GM10248 (cell line): Measurements from ENCODE around the gene TRANK1.

ENCODE experiments used
- CTCF ChIA-PET: fragments of 300-600 bp; sonication (Branson Sonifier 250); formaldehyde crosslinking; extraction: SDS; loops from one replicate; lab custom pipeline; 2021; ENCODE audit warnings: antibody characterized with exemption; lab: Yijun Ruan, JAX
- POLR2A ChIA-PET: fragments of 350-650 bp; sonication (Branson Sonifier 250); formaldehyde crosslinking; extraction: SDS; loops from one replicate; lab custom pipeline; 2020; ENCODE audit warnings: antibody characterized with exemption; lab: Yijun Ruan, JAX
- DNase-seq: peaks from one replicate; pipeline ENCODE4 v3.0.0; 2012; ENCODE audit errors: extremely low spot score
- TF ChIP-seq, protein P1 (sequence below): IDR thresholded peaks from 2 replicates; pipeline ENCODE4 v1.5.1; 2012; ENCODE audit warnings: mild to moderate bottlenecking, low read depth; ENCODE audit errors: extremely low read depth, missing control alignments, control extremely low read depth

Gene TRANK1

DNA sequence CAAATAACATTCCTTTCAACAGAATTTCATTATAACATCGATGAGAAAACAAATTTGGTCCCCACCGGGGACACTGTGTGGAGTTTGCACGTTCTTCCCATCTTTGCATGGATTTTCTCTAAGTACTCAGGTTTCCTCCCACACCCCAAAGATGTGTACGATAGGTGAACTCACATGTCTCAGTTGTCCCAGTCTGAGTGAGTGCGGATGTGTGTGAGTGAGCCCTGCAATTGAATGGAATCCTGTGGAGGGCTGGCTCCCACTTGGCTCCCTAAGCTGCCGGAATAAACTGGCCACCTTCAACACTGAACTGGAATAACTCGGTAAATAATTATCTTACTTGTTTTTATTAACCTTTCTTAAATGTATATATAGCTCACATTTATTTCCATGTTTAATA lies 77.0 kb downstream of the TRANK1 start:
- TF ChIP-seq, protein P1, sequence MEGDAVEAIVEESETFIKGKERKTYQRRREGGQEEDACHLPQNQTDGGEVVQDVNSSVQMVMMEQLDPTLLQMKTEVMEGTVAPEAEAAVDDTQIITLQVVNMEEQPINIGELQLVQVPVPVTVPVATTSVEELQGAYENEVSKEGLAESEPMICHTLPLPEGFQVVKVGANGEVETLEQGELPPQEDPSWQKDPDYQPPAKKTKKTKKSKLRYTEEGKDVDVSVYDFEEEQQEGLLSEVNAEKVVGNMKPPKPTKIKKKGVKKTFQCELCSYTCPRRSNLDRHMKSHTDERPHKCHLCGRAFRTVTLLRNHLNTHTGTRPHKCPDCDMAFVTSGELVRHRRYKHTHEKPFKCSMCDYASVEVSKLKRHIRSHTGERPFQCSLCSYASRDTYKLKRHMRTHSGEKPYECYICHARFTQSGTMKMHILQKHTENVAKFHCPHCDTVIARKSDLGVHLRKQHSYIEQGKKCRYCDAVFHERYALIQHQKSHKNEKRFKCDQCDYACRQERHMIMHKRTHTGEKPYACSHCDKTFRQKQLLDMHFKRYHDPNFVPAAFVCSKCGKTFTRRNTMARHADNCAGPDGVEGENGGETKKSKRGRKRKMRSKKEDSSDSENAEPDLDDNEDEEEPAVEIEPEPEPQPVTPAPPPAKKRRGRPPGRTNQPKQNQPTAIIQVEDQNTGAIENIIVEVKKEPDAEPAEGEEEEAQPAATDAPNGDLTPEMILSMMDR, result no peak
- CTCF ChIA-PET, result interaction anchor here (0.9 to 4.6 kb wide), 12 partner anchors 8 to 736 kb away, joined by 3 to 56 read pairs (median 8); no protein-coding TSS in a partner anchor
- DNase-seq, result no peak
- POLR2A ChIA-PET, result no interaction called here

DNA sequence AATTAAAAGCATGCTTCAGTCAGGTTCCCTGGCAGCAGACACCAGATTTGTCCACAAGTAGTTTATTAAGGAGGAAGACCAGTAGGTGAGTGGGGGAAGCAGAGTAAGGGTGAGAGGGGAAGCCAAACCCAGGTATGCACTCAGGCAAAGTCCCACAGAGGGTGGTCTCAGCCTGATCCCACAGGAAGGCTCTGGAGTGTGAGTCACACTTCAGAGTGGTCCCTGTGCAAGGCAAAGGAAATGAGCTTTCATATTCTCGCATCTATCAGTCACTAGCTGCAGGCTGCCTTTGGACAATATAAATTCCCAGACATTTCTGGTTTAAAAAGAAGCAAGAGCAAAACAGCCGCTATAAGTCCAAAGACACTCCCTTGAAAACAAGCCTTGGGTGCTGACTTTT lies 78.5 kb downstream of the TRANK1 start:
- CTCF ChIA-PET, result interaction anchor here (0.9 to 4.6 kb wide), 8 partner anchors 9 to 137 kb away, joined by 3 to 56 read pairs (median 10); no protein-coding TSS in a partner anchor
- TF ChIP-seq, protein P1, result no peak
- POLR2A ChIA-PET, result no interaction called here
- DNase-seq, result no peak

DNA sequence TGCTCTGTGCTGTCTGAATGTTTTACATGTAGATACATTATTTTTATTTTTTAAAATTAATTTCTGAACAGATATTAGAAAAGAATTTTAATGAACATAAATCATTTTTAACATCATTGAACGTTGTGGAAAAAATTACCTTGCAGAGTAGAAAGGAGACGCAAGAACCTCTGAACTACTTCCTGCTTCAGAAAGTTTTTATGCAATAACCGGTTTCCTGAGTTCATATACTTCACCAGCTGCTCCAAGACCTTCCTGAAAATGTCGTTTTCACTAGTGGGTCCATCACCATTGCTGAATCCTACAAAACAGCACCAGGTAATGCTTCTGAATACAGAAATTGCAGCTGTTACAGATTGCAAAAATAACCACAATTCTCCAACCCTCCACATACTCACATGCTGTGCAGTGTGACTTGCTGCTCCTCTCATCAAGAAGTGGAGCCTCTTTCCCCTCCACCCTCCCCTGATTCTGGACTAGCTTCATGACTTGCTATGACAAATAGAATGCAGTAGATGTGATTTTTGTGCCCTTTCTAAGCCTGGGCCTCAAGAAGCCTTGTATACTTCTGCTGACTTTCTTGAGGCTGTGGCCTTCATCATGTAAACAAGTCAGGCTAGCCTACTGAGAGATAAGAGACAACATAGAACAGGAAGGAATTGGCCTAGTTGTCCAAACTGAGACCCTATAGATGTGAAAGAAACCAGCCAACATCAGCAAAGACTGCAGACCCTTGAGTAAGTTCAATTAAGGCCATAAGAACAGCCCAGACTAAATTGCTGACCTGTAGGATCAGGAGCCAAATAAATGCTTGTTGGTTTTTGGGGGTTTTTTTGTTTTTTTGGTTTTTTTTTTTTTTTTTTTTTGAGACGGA lies 80.4 kb downstream of the TRANK1 start:
- CTCF ChIA-PET, result interaction anchor here (1.1 kb wide), 1 partner anchor 18 kb away, joined by 5 read pairs; no protein-coding TSS in a partner anchor
- POLR2A ChIA-PET, result interaction anchor here (0.5 kb wide), 1 partner anchor 30 kb away, joined by 3 read pairs; no protein-coding TSS in a partner anchor

DNA sequence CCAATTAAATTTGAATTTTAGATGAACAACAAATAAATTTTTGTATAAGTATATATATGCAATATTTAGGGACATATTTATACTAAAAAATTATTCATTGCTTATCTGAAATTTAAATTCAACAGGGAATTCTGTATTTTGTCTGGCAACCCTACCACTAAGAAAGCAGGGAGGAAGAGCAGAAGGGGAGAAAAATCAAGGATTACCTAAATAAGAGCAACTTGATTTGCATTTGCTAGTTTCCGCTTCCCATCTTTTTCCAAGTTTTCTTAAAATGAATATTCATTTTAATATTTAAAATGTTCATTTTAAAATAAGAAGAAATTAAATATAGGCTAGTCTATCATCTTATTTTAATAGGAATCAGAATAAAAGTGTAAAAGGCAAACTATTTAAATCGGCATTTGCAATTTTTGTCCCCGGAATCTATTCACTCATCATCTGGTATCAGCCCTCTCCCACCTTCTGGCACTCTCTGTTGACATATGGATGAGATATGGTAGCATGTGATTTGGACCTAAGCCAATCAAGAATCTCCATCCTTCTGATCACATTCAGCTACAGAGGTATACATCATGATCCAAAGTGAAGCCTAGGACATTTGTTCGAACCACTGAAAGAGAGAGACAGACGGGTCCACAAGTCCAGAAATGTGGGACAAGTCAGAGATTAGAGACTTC lies 82.6 kb downstream of the TRANK1 start:
- no peak for DNase-seq
- ChIA-PET CTCF (interaction anchor here (1.2 kb wide), 1 partner anchor 896 kb away, joined by 3 read pairs; no protein-coding TSS in a partner anchor), POLR2A (no interaction called here)
- TF ChIP-seq, protein P1, result no peak

More for the DNA sequence above, 80.4 kb downstream of the TRANK1 start:
- TF ChIP-seq, protein P1, result no peak
- no peak for DNase-seq

DNA sequence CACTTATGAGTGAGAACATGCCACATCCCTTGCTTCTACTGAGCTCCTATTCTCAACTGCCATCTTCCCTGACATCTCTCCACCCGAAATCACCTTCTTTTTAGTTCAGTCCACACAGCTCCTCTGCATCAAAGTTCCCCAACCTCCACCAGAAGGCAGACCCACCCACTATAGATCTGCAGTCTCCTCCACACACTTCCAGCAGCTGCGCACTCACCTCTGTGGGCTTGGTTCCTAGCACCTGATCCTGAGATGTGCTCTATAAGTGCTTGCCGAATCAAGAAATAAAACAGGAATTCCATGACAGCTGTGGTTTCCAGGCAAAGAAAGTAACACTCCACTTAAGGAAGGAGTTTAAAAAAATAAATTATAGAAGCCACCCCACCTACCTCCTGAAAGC lies 85.4 kb downstream of the TRANK1 start:
- CTCF ChIA-PET, result interaction anchor here (5.4 kb wide), 1 partner anchor 9 kb away, joined by 56 read pairs; no protein-coding TSS in a partner anchor
- DNase-seq, result no peak
- POLR2A ChIA-PET, result no interaction called here

More for the DNA sequence above, 85.4 kb downstream of the TRANK1 start:
- TF ChIP-seq, protein P1, result no peak
